Lower leg skin (tissue), 4 donors: ENCODE measurements around the gene SYNGR4. TPM values are rescaled to one million over a fixed set of nuclear protein-coding genes. Genes with fewer than 3 reads are reported as not detected.
"Not testable (repeated sequence)": the region's sequence is repeated elsewhere in the genome, so short reads cannot be mapped to it uniquely, and the experiment has no call there.

Experiments used
- DNase-seq, 2 donors: peaks; one replicate each; pipeline ENCODE4 v3.0.0-alpha.2; 2019; ENCODE audit warnings: low spot score in 2 of 2
- H3K4me3 ChIP-seq: fragments of 200-600 bp; sonication (generic); 2 replicates; pipeline ENCODE4 v1.5.1; 2017; ENCODE audit warnings: mild to moderate bottlenecking, low read depth; ENCODE audit not compliant: poor library complexity, severe bottlenecking
- POLR2A ChIP-seq, 2 donors: fragments of 450-650 bp; IDR thresholded peaks; one replicate each; pipeline ENCODE4 v1.6.1; 2016 to 2017; ENCODE audit warnings: antibody characterized with exemption in 2 of 2, mild to moderate bottlenecking in 1 of 2, moderate library complexity in 1 of 2
- WGBS, 2 donors: methylation state at CpG; one replicate each; pipeline ENCODE4 v1.1.5; 2018; 5-methylcytosine and 5-hydroxymethylcytosine counted together
- intact Hi-C: fragments of 100-400 bp; cut with DNase I; formaldehyde crosslinking; loops from one replicate; pipeline ENCODE4 v1.15.0; 2023; ENCODE audit warnings: low total_unique reads
- total RNA-seq, 4 donors: library from RNA; depleted of rRNA; stranded (reverse); fragments of >200 nt; gene quantifications; one replicate each; pipeline ENCODE4 v1.1.0, GENCODE V29; 2016
- TF ChIP-seq, protein P1 (sequence below), 3 donors: fragments of 450-650 bp; IDR thresholded peaks; one replicate each; pipeline ENCODE4 v1.5.1; 2016; ENCODE audit warnings: antibody characterized with exemption in 3 of 3, mild to moderate bottlenecking in 3 of 3, moderate library complexity in 2 of 3

The SYNGR4 gene
- total RNA-seq, 4 donors from 2014 or later = not detected

DNA sequence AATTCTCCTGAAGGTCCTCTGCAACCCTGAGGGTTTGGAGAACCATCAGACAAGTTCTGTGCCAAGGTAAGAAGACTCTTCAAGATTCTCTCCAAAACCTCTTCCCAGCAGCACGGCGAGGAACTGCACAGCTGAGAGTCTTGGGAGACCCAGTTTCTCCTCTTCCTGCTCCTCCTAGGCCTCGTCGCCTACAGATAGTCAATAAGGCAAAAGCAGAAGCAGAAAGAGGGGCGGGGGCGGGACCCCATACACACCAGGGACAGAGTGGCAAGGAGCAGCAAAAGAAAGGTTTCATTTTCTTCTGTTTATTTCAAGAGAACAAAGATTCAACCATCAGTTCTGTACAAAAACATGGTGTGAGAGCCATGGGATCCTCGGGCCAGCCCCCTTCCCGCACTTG lies 18.1 kb downstream of the SYNGR4 start:
- WGBS, 2 donors = 88 to 94% methylated on average over 8 of the region's 8 CpGs
- H3K4me3 ChIP-seq = no peak overlapping the region
- no peak for DNase-seq
- TF ChIP-seq, protein P1, sequence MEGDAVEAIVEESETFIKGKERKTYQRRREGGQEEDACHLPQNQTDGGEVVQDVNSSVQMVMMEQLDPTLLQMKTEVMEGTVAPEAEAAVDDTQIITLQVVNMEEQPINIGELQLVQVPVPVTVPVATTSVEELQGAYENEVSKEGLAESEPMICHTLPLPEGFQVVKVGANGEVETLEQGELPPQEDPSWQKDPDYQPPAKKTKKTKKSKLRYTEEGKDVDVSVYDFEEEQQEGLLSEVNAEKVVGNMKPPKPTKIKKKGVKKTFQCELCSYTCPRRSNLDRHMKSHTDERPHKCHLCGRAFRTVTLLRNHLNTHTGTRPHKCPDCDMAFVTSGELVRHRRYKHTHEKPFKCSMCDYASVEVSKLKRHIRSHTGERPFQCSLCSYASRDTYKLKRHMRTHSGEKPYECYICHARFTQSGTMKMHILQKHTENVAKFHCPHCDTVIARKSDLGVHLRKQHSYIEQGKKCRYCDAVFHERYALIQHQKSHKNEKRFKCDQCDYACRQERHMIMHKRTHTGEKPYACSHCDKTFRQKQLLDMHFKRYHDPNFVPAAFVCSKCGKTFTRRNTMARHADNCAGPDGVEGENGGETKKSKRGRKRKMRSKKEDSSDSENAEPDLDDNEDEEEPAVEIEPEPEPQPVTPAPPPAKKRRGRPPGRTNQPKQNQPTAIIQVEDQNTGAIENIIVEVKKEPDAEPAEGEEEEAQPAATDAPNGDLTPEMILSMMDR (IDR thresholded peaks at IDR 0.05) = no peak
- TF ChIP-seq POLR2A (IDR thresholded peaks at IDR 0.05) = no peak
- intact Hi-C loops = no loop called here

DNA sequence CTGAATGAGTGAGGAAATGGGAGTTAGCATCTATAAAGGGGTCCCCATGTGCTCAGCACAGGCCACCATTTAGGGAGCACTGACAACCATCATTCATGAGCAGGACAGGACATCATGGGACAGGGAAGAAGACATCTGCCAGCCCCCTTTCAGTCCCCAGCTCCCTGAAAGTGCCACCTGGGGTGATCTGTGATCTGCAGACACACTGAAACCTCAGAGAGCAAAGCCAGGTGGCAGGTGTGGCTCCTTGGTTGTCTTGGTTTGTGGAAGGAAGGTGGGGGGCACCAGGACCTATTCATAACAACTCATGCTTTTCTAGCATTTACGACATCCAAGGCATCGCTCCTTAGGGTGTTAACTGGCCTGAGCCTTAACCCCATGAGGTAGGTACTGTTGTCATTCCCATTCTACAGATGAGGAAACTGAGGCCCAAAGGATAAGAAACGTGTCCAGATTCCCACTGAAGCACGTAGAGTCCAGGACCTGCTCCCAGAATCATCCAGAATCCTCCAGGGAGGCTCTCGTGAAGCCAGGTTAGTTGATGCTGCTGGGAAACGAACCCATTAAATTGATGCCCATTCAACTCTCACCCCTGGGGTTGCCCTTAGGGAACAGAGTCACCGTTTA lies 21.4 kb downstream of the SYNGR4 start:
- 86 to 92% methylated on average over 7 of the region's 7 CpGs for WGBS, 2 donors
- DNase-seq = no peak
- intact Hi-C loops = no loop called here
- TF ChIP-seq POLR2A (IDR thresholded peaks at IDR 0.05) = no peak
- TF ChIP-seq, protein P1 (IDR thresholded peaks at IDR 0.05) = no peak
- H3K4me3 ChIP-seq = no peak overlapping the region

DNA sequence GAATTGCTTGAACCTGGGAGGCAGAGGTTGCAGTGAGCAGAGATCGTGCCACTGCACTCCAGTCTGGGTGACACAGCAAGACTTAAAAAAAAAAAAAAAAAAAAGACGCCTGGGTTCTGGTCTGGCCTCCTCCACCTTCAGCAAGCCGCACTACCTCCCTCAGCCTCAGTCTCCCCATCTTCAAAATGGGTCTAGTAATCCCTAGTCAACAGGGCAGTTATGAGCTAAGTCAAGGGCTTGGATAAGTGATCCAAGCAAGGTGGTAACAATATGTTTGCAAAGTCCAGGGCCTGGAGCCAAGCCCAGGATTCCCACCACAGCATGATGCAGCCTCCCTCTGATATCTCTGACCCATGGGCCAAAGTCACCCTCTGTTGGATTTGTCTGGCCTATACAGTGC lies 22.8 kb downstream of the SYNGR4 start:
- 94 to 96% methylated on average over 3 of the region's 3 CpGs for WGBS, 2 donors

DNA sequence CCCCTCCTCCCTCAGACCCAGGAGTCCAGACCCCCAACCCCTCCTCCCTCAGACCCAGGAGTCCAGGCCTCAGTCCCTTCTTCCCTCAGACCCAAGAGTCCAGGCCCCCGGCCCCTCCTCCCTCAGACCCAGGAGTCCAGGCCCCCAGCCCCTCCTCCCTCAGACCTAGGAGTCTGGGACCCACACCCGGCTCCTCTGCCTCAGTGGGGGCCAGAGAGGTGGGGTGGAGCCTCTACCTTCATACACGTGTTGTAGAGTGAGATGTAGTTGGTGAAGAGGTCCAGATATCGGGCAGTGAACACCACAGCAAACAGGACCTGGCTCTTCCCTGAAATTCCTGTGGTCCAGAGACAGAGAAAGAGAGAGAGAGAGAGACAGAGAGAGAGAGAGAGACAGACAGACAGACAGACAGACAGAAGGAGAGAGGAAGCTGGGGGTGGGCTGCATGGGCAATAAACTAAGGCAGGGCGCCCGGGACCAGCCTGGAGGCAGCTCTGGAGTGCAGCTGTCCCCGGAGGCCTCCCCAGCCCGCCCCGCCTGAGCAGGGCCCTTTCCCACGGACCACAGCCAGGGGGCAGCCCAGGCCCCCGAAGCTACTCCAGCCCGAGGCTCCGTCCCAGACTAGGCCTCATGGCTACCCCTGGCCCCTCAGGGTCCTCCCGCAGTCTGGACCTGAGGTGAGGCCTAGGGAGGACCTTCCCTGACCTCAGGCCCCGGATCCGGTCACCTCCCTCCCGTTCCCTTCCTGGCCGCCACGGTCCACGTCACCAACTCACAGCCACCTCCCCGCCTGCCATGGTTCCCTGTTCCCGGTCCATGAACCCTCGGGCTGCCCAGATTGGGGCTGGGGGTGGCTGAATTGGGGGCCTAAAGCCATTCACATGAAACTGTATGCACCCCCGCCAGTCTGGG lies 26.3 kb downstream of the SYNGR4 start:
- 0 to 2% methylated on average over 19 to 23 of the region's 24 CpGs for WGBS, 2 donors
- peak; percentile 46 to 92 for DNase-seq
- intact Hi-C loops = no loop called here
- TF ChIP-seq, protein P1 (IDR thresholded peaks at IDR 0.05) = no peak
- TF ChIP-seq POLR2A (IDR thresholded peaks at IDR 0.05) = no peak
- H3K4me3 ChIP-seq = peak overlapping the region; percentile 100

More for the DNA sequence above, 22.8 kb downstream of the SYNGR4 start:
- H3K4me3 ChIP-seq = no peak overlapping the region
- DNase-seq = no peak
- intact Hi-C loops = no loop called here
- no peak for TF ChIP-seq POLR2A (IDR thresholded peaks at IDR 0.05)
- TF ChIP-seq, protein P1 (IDR thresholded peaks at IDR 0.05) = no peak

DNA sequence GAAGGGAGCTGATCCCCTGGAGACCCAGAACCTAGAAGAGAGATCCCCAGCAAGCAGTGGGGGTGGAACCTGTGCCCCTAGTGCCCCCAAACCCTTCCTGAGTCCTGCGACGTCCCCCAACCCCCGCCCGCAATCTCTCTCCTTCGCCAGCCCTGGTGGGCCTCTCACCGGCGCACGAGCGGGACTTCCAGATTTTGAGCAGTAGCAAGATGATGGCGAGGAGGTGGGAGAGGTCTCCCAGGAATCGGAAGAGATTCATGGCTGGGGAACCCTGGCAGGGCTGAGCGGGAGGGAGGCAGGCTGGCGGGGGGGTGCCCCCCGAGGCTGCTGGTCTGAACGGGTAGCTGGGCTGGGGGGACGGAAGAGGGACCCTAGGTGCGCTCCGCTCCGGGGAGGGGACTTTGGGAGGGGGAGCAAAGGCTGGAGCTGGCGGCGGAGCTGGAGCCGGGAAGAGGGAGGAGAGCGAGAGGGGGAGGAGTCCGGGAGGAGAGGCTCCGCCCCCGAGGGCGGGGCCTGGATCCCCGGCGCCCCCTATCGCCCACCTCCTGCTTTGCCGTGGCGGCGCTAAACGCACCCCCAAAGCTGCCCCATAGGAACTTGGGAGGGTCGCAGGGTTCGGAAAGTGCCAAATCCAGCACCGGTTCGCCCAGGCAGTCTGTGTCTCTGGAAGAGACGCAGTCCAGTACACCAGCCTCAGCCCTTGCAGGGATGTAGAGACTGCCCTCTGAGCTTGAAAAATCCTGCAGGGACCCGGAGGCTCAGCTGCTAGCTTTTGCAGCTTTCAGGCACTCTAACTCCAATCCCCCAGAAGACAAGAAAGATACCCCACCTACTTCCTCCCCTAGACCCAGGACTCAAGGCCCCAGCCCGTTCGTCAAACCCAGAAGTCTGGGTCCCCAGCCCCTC lies 27.2 kb downstream of the SYNGR4 start, which contains the start of gene KDELR1:
Gene KDELR1, minus strand, starts transcription at position 452 of the 906 bp plus-strand sequence. Its CDS starts 193 bp downstream, at position 259.
- TF ChIP-seq, protein P1 (IDR thresholded peaks at IDR 0.05) = peak in 1 of 3 donors; percentile 57
- TF ChIP-seq POLR2A (IDR thresholded peaks at IDR 0.05) = no peak
- peak within 1 kb of the TSS; percentile 100 for H3K4me3 ChIP-seq
- intact Hi-C loops = no loop called here
- WGBS, 2 donors = 6 to 8% methylated on average over 38 to 41 of the region's 42 CpGs
- peak; percentile 70 to 94 for DNase-seq

DNA sequence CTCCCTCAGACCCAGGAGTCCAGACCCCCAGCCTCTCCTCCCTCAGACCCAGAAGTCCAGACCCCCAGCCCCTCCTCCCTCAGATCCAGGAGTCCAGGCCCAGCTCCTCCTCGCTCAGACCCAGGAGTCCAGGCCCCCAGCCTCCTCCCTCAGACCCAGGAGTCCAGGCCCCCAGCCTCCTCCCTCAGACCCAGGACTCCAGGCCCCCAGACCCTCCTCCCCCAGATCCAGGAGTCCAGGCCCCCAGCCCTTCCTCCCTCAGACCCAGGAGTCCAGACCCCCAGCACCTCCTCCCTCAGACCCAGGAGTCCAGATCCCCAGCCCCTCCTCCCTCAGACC lies 27.8 kb downstream of the SYNGR4 start:
- H3K4me3 ChIP-seq, DNase-seq, intact Hi-C loops: not testable (repeated sequence)
- WGBS, 2 donors = 83 to 100% methylated on average over 1 of the region's 1 CpG
